A673 (cell line): ENCODE data around the gene LMO7. TPM values are rescaled to one million over a fixed set of nuclear protein-coding genes. Genes with fewer than 3 reads are reported as not detected.

ENCODE experiments used
- BruUV-seq: library from RNA; stranded (reverse); fragments of 400-500 nt; replicated peaks from 2 replicates; lab custom pipeline; 2021; lab: Mats Ljungman, UMichigan
- CTCF ChIA-PET: fragments of 300-600 bp; sonication (Branson Sonifier 250); formaldehyde crosslinking; loops from one replicate; lab custom pipeline; 2022; ENCODE audit warnings: antibody characterized with exemption; lab: Charles Lee
- POLR2A ChIA-PET: fragments of 300-600 bp; sonication (Branson Sonifier 250); formaldehyde crosslinking; loops from one replicate; lab custom pipeline; 2022; ENCODE audit warnings: antibody characterized with exemption; ENCODE audit not compliant: low non-redundant PET; lab: Charles Lee
- DNase-seq: peaks from one replicate; pipeline ENCODE4 v3.0.0-alpha.2; 2015; ENCODE audit warnings: low spot score
- H3K27ac ChIP-seq: fragments of 200-600 bp; sonication (generic); 2 replicates; pipeline ENCODE4 v1.5.1; 2016; ENCODE audit warnings: mixed run types, low read depth, mild to moderate bottlenecking, mixed read lengths, antibody characterized with exemption, low read length; ENCODE audit not compliant: poor library complexity, severe bottlenecking
- H3K27me3 ChIP-seq: fragments of 200-600 bp; sonication (generic); replicated peaks from 2 replicates; pipeline ENCODE4 v1.6.1; 2017; ENCODE audit warnings: mixed run types, low read depth, mild to moderate bottlenecking, mixed read lengths, antibody characterized with exemption, low read length; ENCODE audit not compliant: insufficient read depth, poor library complexity
- H3K36me3 ChIP-seq: fragments of 200-600 bp; sonication (generic); 2 replicates; pipeline ENCODE4 v1.6.1; 2016; ENCODE audit warnings: mixed run types, mild to moderate bottlenecking, mixed read lengths, antibody characterized with exemption, low read length; ENCODE audit not compliant: insufficient read depth, poor library complexity, severe bottlenecking
- H3K4me1 ChIP-seq: fragments of 200-600 bp; sonication (generic); 2 replicates; pipeline ENCODE4 v1.6.1; 2017; ENCODE audit warnings: mixed run types, mild to moderate bottlenecking, mixed read lengths, antibody characterized with exemption, low read length; ENCODE audit not compliant: insufficient read depth, poor library complexity, severe bottlenecking
- H3K4me3 ChIP-seq: fragments of 200-600 bp; sonication (generic); 2 replicates; pipeline ENCODE4 v1.5.1; 2016; ENCODE audit warnings: low read depth, mixed run types, mild to moderate bottlenecking, mixed read lengths, low read length; ENCODE audit not compliant: poor library complexity, severe bottlenecking
- H3K9me3 ChIP-seq: fragments of 200-600 bp; sonication (generic); 2 replicates; pipeline ENCODE4 v1.6.1; 2016; ENCODE audit warnings: mixed run types, low read depth, mild to moderate bottlenecking, mixed read lengths, antibody characterized with exemption, low read length; ENCODE audit not compliant: poor library complexity, severe bottlenecking
- CTCF ChIP-seq: fragments of 300-800, 200-600 bp; sonication (generic); conservative IDR thresholded peaks from 2 replicates; pipeline ENCODE4 v1.5.1; 2017; ENCODE audit warnings: low read depth, mild to moderate bottlenecking, antibody characterized with exemption, low read length, moderate library complexity, mixed read lengths
- EZH2 ChIP-seq: fragments of 200-600 bp; sonication (generic); IDR thresholded peaks from 2 replicates; pipeline ENCODE4 v1.6.1; 2017; ENCODE audit warnings: borderline replicate concordance, low read depth, mild to moderate bottlenecking, mixed read lengths, antibody characterized with exemption, low read length; ENCODE audit not compliant: poor library complexity, severe bottlenecking
- intact Hi-C: fragments of 100-400 bp; cut with micrococcal nuclease; formaldehyde crosslinking; loops from one replicate; pipeline ENCODE4 v1.10.0; 2022; ENCODE audit not compliant: unreplicated experiment
- total RNA-seq: library from RNA; stranded (reverse); gene quantifications from 2 replicates; pipeline ENCODE4 v1.2.3, GENCODE V29; 2021

The LMO7 gene
- total RNA-seq, 1 experiment from 2014 or later = 20.3 TPM

- no peak overlapping the region for H3K27ac ChIP-seq
- no peaks in the 10 kb centered on the region for H3K27me3 ChIP-seq
- no TSS peak for BruUV-seq
- no peak overlapping the region for H3K4me3 ChIP-seq
- H3K4me1 ChIP-seq = peaks cover 6% of the 10 kb centered on the region
- no peak for DNase-seq
- ChIA-PET CTCF (no interaction called here), POLR2A (no interaction called here)
- TF ChIP-seq CTCF = no peak
- TF ChIP-seq EZH2 = no peak
- no peaks in the 10 kb centered on the region for H3K36me3 ChIP-seq
- H3K9me3 ChIP-seq = no peaks in the 10 kb centered on the region
- intact Hi-C loops = no loop called here
These were observed 17.8 kb upstream of the LMO7 start for GRCh38 chr13:75618308-75618707.

DNA sequence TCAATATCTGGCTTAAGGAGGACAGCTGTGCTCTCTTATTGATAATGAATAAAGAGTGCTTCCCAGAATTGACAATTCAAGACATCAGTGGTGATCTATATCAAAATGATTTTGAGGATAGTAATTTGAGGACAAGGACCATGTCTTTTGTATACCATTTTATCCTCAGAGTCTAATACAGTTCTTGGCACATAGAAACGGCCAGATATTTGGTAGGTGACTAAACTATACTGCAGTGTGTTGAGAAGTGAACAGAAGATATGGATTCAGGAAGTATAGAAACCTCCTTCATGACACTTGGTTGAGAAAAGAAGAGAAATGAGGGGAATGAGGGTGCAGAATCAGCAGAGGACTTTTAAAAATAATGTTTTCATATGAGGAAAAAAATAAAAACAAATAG lies 16.1 kb upstream of the LMO7 start:
- intact Hi-C loops = no loop called here
- Histone ChIP-seq H3K36me3 (no peaks in the 10 kb centered on the region), H3K27me3 (no peaks in the 10 kb centered on the region), H3K9me3 (no peaks in the 10 kb centered on the region), H3K4me3 (no peak overlapping the region), H3K4me1 (peaks cover 6% of the 10 kb centered on the region), H3K27ac (no peak overlapping the region)
- DNase-seq = no peak
- no TSS peak for BruUV-seq
- TF ChIP-seq CTCF (no peak), EZH2 (no peak)
- ChIA-PET CTCF (interaction anchor here (0.6 kb wide), 1 partner anchor 836 kb away, joined by 5 read pairs; no protein-coding TSS in a partner anchor), POLR2A (no interaction called here)

DNA sequence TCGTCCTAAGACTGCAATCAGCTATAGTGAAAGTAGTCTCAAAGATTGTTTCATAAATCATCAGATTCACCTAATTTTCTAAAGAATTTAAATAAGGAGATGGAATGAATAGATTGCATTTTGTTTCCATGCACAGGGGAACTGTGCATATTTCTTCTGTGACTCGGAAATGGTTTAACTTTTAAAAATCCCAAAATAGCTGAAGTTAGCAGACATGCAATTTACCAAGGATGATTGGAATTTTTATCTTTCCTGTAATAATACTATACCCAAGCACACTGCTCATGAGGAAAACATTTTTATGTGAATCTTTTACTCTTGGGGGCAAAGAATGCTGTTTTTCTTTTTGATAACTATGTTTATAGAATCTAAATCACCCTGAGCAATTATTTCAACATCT lies 15.0 kb upstream of the LMO7 start:
- BruUV-seq = no TSS peak
- POLR2A ChIA-PET = no interaction called here
- Histone ChIP-seq H3K36me3 (no peaks in the 10 kb centered on the region), H3K9me3 (no peaks in the 10 kb centered on the region), H3K4me1 (peaks cover 6% of the 10 kb centered on the region), H3K4me3 (no peak overlapping the region), H3K27ac (peak overlapping the region; percentile 0), H3K27me3 (no peaks in the 10 kb centered on the region)
- intact Hi-C loops = no loop called here
- no peak for TF ChIP-seq EZH2
- no peak for TF ChIP-seq CTCF
- CTCF ChIA-PET = no interaction called here
- peak; percentile 43 for DNase-seq
